ENCODE results near the gene METTL2B.

METTL2B gene

GRCh38 chr7:128448751-128449302, 27.7 kb upstream of the METTL2B start:
- DNase-seq (ENCODE audit: low read depth), result no peak
- no peak overlapping the region for H3K4me3 ChIP-seq (ENCODE audit: low read depth, low read length)
- TF ChIP-seq CTCF (IDR thresholded peaks at IDR 0.05; ENCODE audit: low read depth, low read length, missing control alignments), result no peak

GRCh38 chr7:128450409-128450808, 26.1 kb upstream of the METTL2B start:
- DNase-seq (ENCODE audit: low read depth), result no peak
- TF ChIP-seq CTCF (IDR thresholded peaks at IDR 0.05; ENCODE audit: low read depth, low read length, missing control alignments), result no peak
- H3K4me3 ChIP-seq (ENCODE audit: low read depth, low read length), result no peak overlapping the region

- TF ChIP-seq CTCF (IDR thresholded peaks at IDR 0.05; ENCODE audit: low read depth, low read length, missing control alignments), result no peak
- DNase-seq (ENCODE audit: low read depth), result no peak
- H3K4me3 ChIP-seq (ENCODE audit: low read depth, low read length), result no peak overlapping the region
Observed at GRCh38 chr7:128450913-128451312, 25.6 kb upstream of the METTL2B start.

GRCh38 chr7:128452552-128452951, 24.0 kb upstream of the METTL2B start:
- TF ChIP-seq CTCF (IDR thresholded peaks at IDR 0.05; ENCODE audit: low read depth, low read length, missing control alignments), result no peak

GRCh38 chr7:128453836-128454804, 22.4 kb upstream of the METTL2B start:
- H3K4me3 ChIP-seq (ENCODE audit: low read depth, low read length), result no peak overlapping the region
- DNase-seq (ENCODE audit: low read depth), result no peak
- TF ChIP-seq CTCF (IDR thresholded peaks at IDR 0.05; ENCODE audit: low read depth, low read length, missing control alignments), result no peak

More at GRCh38 chr7:128452552-128452951, 24.0 kb upstream of the METTL2B start:
- H3K4me3 ChIP-seq (ENCODE audit: low read depth, low read length), result no peak overlapping the region
- no peak for DNase-seq (ENCODE audit: low read depth)

GRCh38 chr7:128454808-128455542, 21.6 kb upstream of the METTL2B start:
- peak overlapping the region; percentile 73 for H3K4me3 ChIP-seq (ENCODE audit: low read depth, low read length)
- TF ChIP-seq CTCF (IDR thresholded peaks at IDR 0.05; ENCODE audit: low read depth, low read length, missing control alignments), result peak; percentile 16
- DNase-seq (ENCODE audit: low read depth), result no peak
